Endothelial cell of umbilical vein (primary cell): ENCODE measurements around the gene ZNF263.
A peak's percentile ranks its signal among the peaks of the same experiment; 100 is the strongest.

Source experiments
- GATA2 ChIP-seq: IDR thresholded peaks from 2 replicates; pipeline ENCODE4 v1.7.0; 2011; ENCODE audit warnings: low read depth, mild to moderate bottlenecking, moderate library complexity, mixed read lengths, low read length; ENCODE audit not compliant: insufficient read length, insufficient read depth
- JUN ChIP-seq: IDR thresholded peaks from 2 replicates; pipeline ENCODE4 v1.6.1; 2011; ENCODE audit warnings: borderline replicate concordance, low read depth; ENCODE audit not compliant: insufficient read length, insufficient read depth
- POLR2A ChIP-seq: IDR thresholded peaks from 2 replicates; pipeline ENCODE4 v1.6.1; 2012; ENCODE audit warnings: low read depth, mild to moderate bottlenecking, control low read depth, low read length
- POLR2AphosphoS5 ChIP-seq: IDR thresholded peaks from 2 replicates; pipeline ENCODE4 v1.6.1; 2012; ENCODE audit warnings: low read depth, mild to moderate bottlenecking, control low read depth, low read length, moderate library complexity; ENCODE audit not compliant: insufficient read depth
- TF ChIP-seq, protein P1 (sequence below), 2 donors: IDR thresholded peaks; 1 replicate in 1 of 2; 2 replicates in 1 of 2; pipeline ENCODE4 v1.5.1; 2011; ENCODE audit warnings: low read length in 2 of 2, mild to moderate bottlenecking in 2 of 2, moderate library complexity in 2 of 2, control low read depth in 1 of 2, inconsistent platforms in 1 of 2, low read depth in 1 of 2; ENCODE audit not compliant: insufficient read depth in 1 of 2; ENCODE audit errors: extremely low read depth in 1 of 2

DNA sequence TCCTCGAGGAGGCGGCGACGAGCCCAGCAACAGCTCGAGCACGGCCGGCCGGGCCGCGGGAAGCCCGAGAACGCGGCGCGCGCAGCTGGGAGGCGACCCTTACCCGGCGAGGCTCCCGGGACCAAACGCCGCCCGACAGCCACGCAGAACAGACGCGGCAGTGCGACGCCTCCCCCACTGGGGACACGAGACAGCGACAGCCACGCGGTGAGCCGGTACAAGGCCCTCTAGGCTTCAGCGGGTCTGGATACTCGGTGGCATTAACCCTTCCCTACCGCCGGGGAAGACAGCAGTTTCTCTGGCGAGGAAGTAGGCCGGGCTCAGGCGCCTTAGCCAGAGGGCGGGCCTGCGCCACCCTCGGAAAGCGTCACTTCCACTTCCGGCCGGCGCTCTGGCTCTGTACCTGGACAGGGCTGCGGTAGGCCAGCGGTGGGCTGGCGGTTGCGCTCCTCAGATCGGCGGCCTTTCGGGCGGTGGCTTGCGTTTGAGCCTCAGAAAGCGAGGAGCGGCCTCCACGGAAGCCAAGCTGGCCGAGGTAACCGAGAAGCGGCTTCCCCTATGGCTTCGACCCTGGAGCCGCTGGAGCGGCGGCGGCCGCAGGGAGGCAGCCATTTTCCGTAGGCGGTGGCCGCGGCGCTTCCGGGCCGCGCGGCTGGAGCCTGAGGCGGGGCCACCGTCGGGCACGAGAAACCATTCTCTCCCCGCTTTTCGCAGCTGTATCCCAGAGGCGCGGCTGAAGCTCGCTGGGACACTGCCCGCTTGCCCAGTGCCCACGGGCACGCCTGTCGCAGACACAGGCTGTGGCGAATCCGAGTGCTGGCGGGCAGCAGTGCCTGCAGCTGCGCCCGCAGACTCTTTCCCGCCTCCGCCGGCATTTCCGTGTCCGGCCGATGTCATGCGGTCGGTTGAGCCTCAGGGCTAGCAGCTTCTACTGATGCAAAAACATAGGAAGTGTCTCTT, 22.1 kb downstream of the ZNF263 start, which contains the start of the genes TIGD7 and ZNF75A:
- TF ChIP-seq, protein P1, sequence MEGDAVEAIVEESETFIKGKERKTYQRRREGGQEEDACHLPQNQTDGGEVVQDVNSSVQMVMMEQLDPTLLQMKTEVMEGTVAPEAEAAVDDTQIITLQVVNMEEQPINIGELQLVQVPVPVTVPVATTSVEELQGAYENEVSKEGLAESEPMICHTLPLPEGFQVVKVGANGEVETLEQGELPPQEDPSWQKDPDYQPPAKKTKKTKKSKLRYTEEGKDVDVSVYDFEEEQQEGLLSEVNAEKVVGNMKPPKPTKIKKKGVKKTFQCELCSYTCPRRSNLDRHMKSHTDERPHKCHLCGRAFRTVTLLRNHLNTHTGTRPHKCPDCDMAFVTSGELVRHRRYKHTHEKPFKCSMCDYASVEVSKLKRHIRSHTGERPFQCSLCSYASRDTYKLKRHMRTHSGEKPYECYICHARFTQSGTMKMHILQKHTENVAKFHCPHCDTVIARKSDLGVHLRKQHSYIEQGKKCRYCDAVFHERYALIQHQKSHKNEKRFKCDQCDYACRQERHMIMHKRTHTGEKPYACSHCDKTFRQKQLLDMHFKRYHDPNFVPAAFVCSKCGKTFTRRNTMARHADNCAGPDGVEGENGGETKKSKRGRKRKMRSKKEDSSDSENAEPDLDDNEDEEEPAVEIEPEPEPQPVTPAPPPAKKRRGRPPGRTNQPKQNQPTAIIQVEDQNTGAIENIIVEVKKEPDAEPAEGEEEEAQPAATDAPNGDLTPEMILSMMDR (IDR thresholded peaks at IDR 0.05; ENCODE audit: extremely low read depth in 1 of 2, insufficient read depth in 1 of 2, low read depth in 1 of 2, low read length in 2 of 2) = peak in 1 of 2 donors; percentile 5
- TF ChIP-seq POLR2AphosphoS5 (peak; percentile 98), JUN (no peak), GATA2 (no peak), POLR2A (peak; percentile 97)
